HepG2 (cell line): Measurements from ENCODE around the gene TTC28. TPM values are rescaled to one million over a fixed set of nuclear protein-coding genes. Genes with fewer than 3 reads are reported as not detected.

Experiments used
- ATAC-seq: fragments of 200-7000 bp; cut with Tn5 transposase; 3 replicates; pipeline ENCODE4 v1.9.1; 2020; ENCODE audit warnings: mild to moderate bottlenecking, moderate library complexity
- BruUV-seq: library from RNA; stranded (reverse); fragments of 400-500 nt; replicated peaks from 2 replicates; lab custom pipeline; 2021; lab: Mats Ljungman, UMichigan
- CTCF ChIA-PET: fragments of 300-600 bp; formaldehyde crosslinking; extraction: SDS; loops from one replicate; lab custom pipeline; 2021; ENCODE audit warnings: low total read pairs, inconsistent platforms, low intra/inter-chr PET ratio; lab: Yijun Ruan, JAX
- POLR2A ChIA-PET: fragments of 350-600 bp; sonication (Branson Sonifier 250); formaldehyde crosslinking; loops from one replicate; lab custom pipeline; 2020; ENCODE audit warnings: antibody characterized with exemption, inconsistent platforms; lab: Yijun Ruan, JAX
- DNase-seq: peaks from one replicate; pipeline ENCODE4 v3.0.0-alpha.2; 2015; ENCODE audit warnings: low spot score
- FAIRE-seq: peaks from 3 replicates; lab custom pipeline; 2011; peaks lifted over from hg19 to GRCh38; lab: Jason Lieb, UNC
- H2AFZ ChIP-seq: one replicate; pipeline ENCODE4 v1.6.1; 2011; ENCODE audit warnings: low read length, inconsistent platforms
- H3K27ac ChIP-seq: fragments of 300-600 bp; 3 replicates; pipeline ENCODE4 v1.8.0; 2011; ENCODE audit warnings: mixed run types, mild to moderate bottlenecking, mixed read lengths, low read length, inconsistent platforms; ENCODE audit not compliant: insufficient read depth; ENCODE audit errors: extremely low read length
- H3K27me3 ChIP-seq, 2 experiments: fragments of 200-600 bp in 1 of 2; 2 replicates in 1 of 2; 3 replicates in 1 of 2; pipeline versions ENCODE4 v1.6.0 to v1.8.0; 2011; ENCODE audit warnings: low read length in 2 of 2, mild to moderate bottlenecking in 2 of 2, moderate library complexity in 2 of 2, inconsistent platforms in 1 of 2; ENCODE audit not compliant: insufficient read depth in 2 of 2, control insufficient read depth in 1 of 2
- H3K36me3 ChIP-seq, 2 experiments: fragments of 200-600 bp in 1 of 2; replicated peaks in 1 of 2; 2 replicates in 1 of 2; 3 replicates in 1 of 2; pipeline versions ENCODE4 v1.5.1 to v1.8.0; 2011; ENCODE audit warnings: low read length in 2 of 2, inconsistent platforms in 1 of 2; ENCODE audit not compliant: insufficient read depth in 2 of 2, control insufficient read depth in 1 of 2
- H3K4me1 ChIP-seq: 2 replicates; pipeline ENCODE4 v1.5.1; 2012; ENCODE audit warnings: low read length, inconsistent platforms; ENCODE audit not compliant: insufficient read depth
- H3K4me2 ChIP-seq: 2 replicates; pipeline ENCODE4 v1.6.0; 2011; ENCODE audit warnings: low read depth, low read length, inconsistent platforms
- H3K4me3 ChIP-seq, 3 experiments: fragments of 200-600 bp in 1 of 3; sonication (generic), shearing (Covaris generic) in 1 of 3; replicated peaks in 1 of 3; 2 replicates each; pipeline ENCODE4 v1.5.1; 2011 to 2016; ENCODE audit warnings: low read length in 3 of 3, inconsistent platforms in 2 of 3, low read depth in 2 of 3, mild to moderate bottlenecking in 2 of 3, control low read depth in 1 of 3, mixed read lengths in 1 of 3; ENCODE audit not compliant: insufficient read depth in 1 of 3
- H3K79me2 ChIP-seq: one replicate; pipeline ENCODE4 v1.6.1; 2011; ENCODE audit warnings: low read length, inconsistent platforms; ENCODE audit not compliant: insufficient read depth
- H3K9ac ChIP-seq: 2 replicates; pipeline ENCODE4 v1.6.0; 2011; ENCODE audit warnings: mild to moderate bottlenecking, low read depth, low read length, inconsistent platforms; ENCODE audit not compliant: insufficient read depth
- H3K9me3 ChIP-seq: 2 replicates; pipeline ENCODE4 v1.5.1; 2012; ENCODE audit warnings: mild to moderate bottlenecking, low read length
- H4K20me1 ChIP-seq: 2 replicates; pipeline ENCODE4 v1.6.0; 2011; ENCODE audit warnings: inconsistent platforms, mild to moderate bottlenecking, low read length, moderate library complexity; ENCODE audit not compliant: insufficient read depth
- CCAR2 ChIP-seq: fragments of 200-400 bp; formaldehyde crosslinking; optimal IDR thresholded peaks from 2 replicates; pipeline ENCODE3; 2018; ENCODE audit warnings: low read depth, mild to moderate bottlenecking, low read length, moderate library complexity
- DMTF1 ChIP-seq: sonication (generic); formaldehyde crosslinking; IDR thresholded peaks from 2 replicates; pipeline ENCODE4 v1.4.0; 2020; ENCODE audit warnings: mild to moderate bottlenecking, missing genetic modification reagents
- EP300 ChIP-seq, 3 experiments: sonication (generic) in 1 of 3; formaldehyde crosslinking in 1 of 3; IDR thresholded peaks; 2 replicates each; pipeline versions ENCODE4 v1.5.1 to v1.6.1; 2011 to 2020; ENCODE audit warnings: low read depth in 2 of 3, low read length in 2 of 3, borderline replicate concordance in 1 of 3, improper control_type of control experiment in 1 of 3, mild to moderate bottlenecking in 1 of 3, missing genetic modification reagents in 1 of 3, moderate library complexity in 1 of 3
- PRDM15 ChIP-seq: sonication (generic); formaldehyde crosslinking; IDR thresholded peaks from 2 replicates; pipeline ENCODE4 v1.4.0; 2020; ENCODE audit warnings: missing genetic modification reagents
- PRDM4 ChIP-seq: sonication (generic); formaldehyde crosslinking; IDR thresholded peaks from 2 replicates; pipeline ENCODE4 v1.9.0; 2021; ENCODE audit warnings: missing genetic modification reagents, borderline replicate concordance
- ZC3H13 ChIP-seq: sonication (generic); formaldehyde crosslinking; IDR thresholded peaks from 2 replicates; pipeline ENCODE4 v1.8.1; 2023; ENCODE audit warnings: mild to moderate bottlenecking, missing genetic modification reagents, moderate library complexity
- ZNF143 ChIP-seq: sonication (generic); formaldehyde crosslinking; IDR thresholded peaks from 2 replicates; pipeline ENCODE4 v1.4.0; 2020; ENCODE audit warnings: missing genetic modification reagents
- ZNF17 ChIP-seq: sonication (generic); formaldehyde crosslinking; IDR thresholded peaks from 2 replicates; pipeline ENCODE4 v1.5.0; 2020; ENCODE audit warnings: mild to moderate bottlenecking, missing genetic modification reagents
- ZNF329 ChIP-seq: sonication (generic); formaldehyde crosslinking; IDR thresholded peaks from 2 replicates; pipeline ENCODE4 v1.9.0; 2021; ENCODE audit warnings: low read depth, mild to moderate bottlenecking, missing genetic modification reagents
- ZNF367 ChIP-seq: sonication (generic); formaldehyde crosslinking; IDR thresholded peaks from 2 replicates; pipeline ENCODE4 v1.4.0; 2020; ENCODE audit warnings: missing genetic modification reagents, borderline replicate concordance
- ZNF784 ChIP-seq: sonication (generic); formaldehyde crosslinking; IDR thresholded peaks from 2 replicates; pipeline ENCODE4 v1.5.1; 2020; ENCODE audit warnings: missing genetic modification reagents, mild to moderate bottlenecking, borderline replicate concordance
- WGBS: methylation state at CpG from one replicate; pipeline ENCODE4 v1.1.6; 2017; ENCODE audit warnings: low lambda C conversion rate; 5-methylcytosine and 5-hydroxymethylcytosine counted together
- in situ Hi-C: cut with HindIII; loops from 2 replicates; pipeline ENCODE4 v1.10.0; 2017; ENCODE audit warnings: low pct_unique_long_range_greater_than_20kb; ENCODE audit not compliant: extremely low pct_ligation_motif_present
- intact Hi-C: fragments of 100-400 bp; cut with micrococcal nuclease; formaldehyde crosslinking; loops from one replicate; pipeline ENCODE4 v1.10.0; 2022; ENCODE audit not compliant: unreplicated experiment
- polyA plus RNA-seq, 8 experiments: library from polyadenylated mRNA; depleted of rRNA in 3 of 8; stranded (reverse) in 7 of 8; unstranded in 1 of 8; fragments of >200 nt; fragmentation: Illumina TruSeq in 4 of 8; extraction: Trizol in 4 of 8; gene quantifications; 2 replicates each; pipeline versions ENCODE4 v1.2.1 to v1.2.3, GENCODE V29; 2011 to 2016; ENCODE audit warnings: low read depth in 4 of 8, missing spikeins in 1 of 8, mixed read lengths in 1 of 8; ENCODE audit not compliant: insufficient read depth in 1 of 8
- total RNA-seq, 5 experiments: library from RNA; depleted of rRNA; stranded (reverse); fragments of >200 nt; fragmentation: Illumina TruSeq; extraction: Trizol; gene quantifications; 2 replicates each; pipeline ENCODE4 v1.2.3, GENCODE V29; 2016; ENCODE audit warnings: low read depth in 1 of 5

The TTC28 gene
- total and polyA plus RNA-seq, 2 of the 13 experiments (the other 11 are each of a cell fraction or from before 2014, with no cell fraction given) = 4.2 to 13.1 TPM

- no peak overlapping the region for H3K27ac ChIP-seq
- POLR2A ChIA-PET = no interaction called here
- 96% methylated on average over 14 of the region's 20 CpGs for WGBS
- no peaks in the 10 kb centered on the region for H3K4me1 ChIP-seq
- in situ Hi-C loops = no loop called here
- no peak overlapping the region for H3K4me2 ChIP-seq
- DNase-seq = no peak
- H4K20me1 ChIP-seq = no peaks in the 10 kb centered on the region
- no peaks in the 10 kb centered on the region for H3K9me3 ChIP-seq
- TF ChIP-seq EP300 (IDR thresholded peaks at IDR 0.05; ENCODE audit: low read depth in 2 of 2, low read length in 2 of 2) (no peak), EP300 (CRISPR knock-in tag; IDR thresholded peaks at IDR 0.05; ENCODE audit: borderline replicate concordance) (no peak), ZNF143 (CRISPR knock-in tag) (no peak), ZNF784 (CRISPR knock-in tag) (no peak), DMTF1 (no peak), ZNF367 (CRISPR knock-in tag) (no peak), ZNF17 (CRISPR knock-in tag) (no peak), PRDM15 (CRISPR knock-in tag) (no peak), PRDM4 (CRISPR knock-in tag) (no peak), ZNF329 (CRISPR knock-in tag) (no peak), ZC3H13 (CRISPR knock-in tag) (no peak), CCAR2 (no peak)
- intact Hi-C loops = no loop called here
- no TSS peak for BruUV-seq
- no peak overlapping the region for H2AFZ ChIP-seq
- peaks cover 8 to 43% of the 10 kb centered on the region in 2 experiments; a peak in 4 of 5 replicates for H3K36me3 ChIP-seq
- no peak for FAIRE-seq
- H3K79me2 ChIP-seq = no peaks in the 10 kb centered on the region
- CTCF ChIA-PET = no interaction called here
- H3K9ac ChIP-seq = no peak overlapping the region
- no peaks in the 10 kb centered on the region for H3K27me3 ChIP-seq
- no peak for ATAC-seq
- H3K4me3 ChIP-seq = no peak overlapping the region
Measured at GRCh38 chr22:27982630-27983180, 696.9 kb downstream of the TTC28 start.
